ENCODE data around the gene SLC15A1. TPM values are rescaled to one million over a fixed set of nuclear protein-coding genes. Genes with fewer than 3 reads are reported as not detected.

The SLC15A1 gene
- total RNA-seq, 1 donor, result not detected

GRCh38 chr13:98652276-98652675, 100.2 kb downstream of the SLC15A1 start:
- no peak overlapping the region for H3K4me3 ChIP-seq (ENCODE audit: low read depth, low read length)
- TF ChIP-seq CTCF (IDR thresholded peaks at IDR 0.05; ENCODE audit: insufficient read depth, low read depth, low read length), result no peak
- DNase-seq (ENCODE audit: low read depth), result no peak

- DNase-seq (ENCODE audit: low read depth), result no peak
- no peak overlapping the region for H3K4me3 ChIP-seq (ENCODE audit: low read depth, low read length)
- TF ChIP-seq CTCF (IDR thresholded peaks at IDR 0.05; ENCODE audit: insufficient read depth, low read depth, low read length), result no peak
Measured at GRCh38 chr13:98651744-98652143, 100.7 kb downstream of the SLC15A1 start.

- TF ChIP-seq CTCF (IDR thresholded peaks at IDR 0.05; ENCODE audit: insufficient read depth, low read depth, low read length), result no peak
- H3K4me3 ChIP-seq (ENCODE audit: low read depth, low read length), result no peak overlapping the region
- no peak for DNase-seq (ENCODE audit: low read depth)
Measured at GRCh38 chr13:98650396-98651107, 101.9 kb downstream of the SLC15A1 start.

DNA sequence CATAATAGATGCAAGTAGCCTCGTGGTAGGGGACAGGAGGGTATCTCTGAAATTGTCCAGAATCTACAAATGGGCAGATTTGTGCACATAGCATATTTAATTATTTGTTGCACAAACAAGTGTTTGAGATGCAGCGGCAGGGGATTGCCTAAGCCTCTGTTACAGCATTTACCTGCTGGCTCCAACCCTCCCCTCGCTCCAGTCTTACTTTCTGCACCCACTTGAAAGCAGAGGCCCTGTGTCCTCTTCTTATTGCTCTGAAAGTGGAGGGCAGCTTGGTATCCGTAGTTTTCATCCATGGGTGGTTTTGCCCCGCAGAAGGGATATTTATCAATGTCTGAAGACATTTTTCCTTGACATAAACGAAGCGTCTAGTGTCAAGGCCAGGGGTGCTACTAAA, 102.6 kb downstream of the SLC15A1 start:
- no peak for TF ChIP-seq CTCF (IDR thresholded peaks at IDR 0.05; ENCODE audit: insufficient read depth, low read depth, low read length)
- no peak for DNase-seq (ENCODE audit: low read depth)
- H3K4me3 ChIP-seq (ENCODE audit: low read depth, low read length), result no peak overlapping the region

DNA sequence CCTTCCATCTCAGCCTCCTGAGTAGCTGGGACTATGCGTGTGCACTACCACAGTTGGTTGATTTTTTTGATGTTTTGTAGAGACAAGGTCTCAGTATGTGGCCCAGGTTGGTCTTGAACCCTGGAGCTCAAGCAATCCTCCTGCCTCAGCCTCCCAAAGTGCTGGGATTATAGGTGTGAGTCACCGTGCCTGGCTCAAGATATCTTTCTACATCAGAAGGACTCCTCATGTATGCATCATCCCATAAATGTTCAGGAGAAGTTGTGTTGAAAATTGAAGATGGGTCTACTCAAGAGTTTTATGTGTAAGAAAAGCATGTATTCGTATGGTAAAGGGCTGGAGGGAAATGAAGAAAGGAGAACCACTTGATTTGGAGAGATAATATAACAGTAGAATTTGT, 103.8 kb downstream of the SLC15A1 start:
- H3K4me3 ChIP-seq (ENCODE audit: low read depth, low read length), result no peak overlapping the region
- no peak for TF ChIP-seq CTCF (IDR thresholded peaks at IDR 0.05; ENCODE audit: insufficient read depth, low read depth, low read length)
- DNase-seq (ENCODE audit: low read depth), result no peak

DNA sequence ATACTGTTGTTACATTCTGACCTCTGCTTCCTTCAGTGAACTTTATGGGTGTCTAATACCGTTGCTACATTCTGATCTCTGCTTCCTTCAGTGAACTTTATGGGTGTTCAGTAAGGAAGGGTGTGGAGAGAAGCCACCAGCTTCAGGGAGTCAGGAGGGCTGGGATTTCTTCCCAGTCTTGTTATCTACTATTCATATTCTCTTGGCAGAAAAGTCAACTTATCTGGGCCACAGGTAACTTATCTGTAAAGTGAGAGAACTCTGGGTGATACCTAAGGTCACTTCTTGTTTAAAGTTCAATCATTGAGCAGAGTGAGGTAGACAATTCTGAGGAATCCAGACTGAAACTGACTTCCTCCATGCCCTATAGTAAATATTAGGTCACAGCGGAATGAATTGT, 104.3 kb downstream of the SLC15A1 start:
- H3K4me3 ChIP-seq (ENCODE audit: low read depth, low read length), result no peak overlapping the region
- TF ChIP-seq CTCF (IDR thresholded peaks at IDR 0.05; ENCODE audit: insufficient read depth, low read depth, low read length), result no peak
- DNase-seq (ENCODE audit: low read depth), result no peak

DNA sequence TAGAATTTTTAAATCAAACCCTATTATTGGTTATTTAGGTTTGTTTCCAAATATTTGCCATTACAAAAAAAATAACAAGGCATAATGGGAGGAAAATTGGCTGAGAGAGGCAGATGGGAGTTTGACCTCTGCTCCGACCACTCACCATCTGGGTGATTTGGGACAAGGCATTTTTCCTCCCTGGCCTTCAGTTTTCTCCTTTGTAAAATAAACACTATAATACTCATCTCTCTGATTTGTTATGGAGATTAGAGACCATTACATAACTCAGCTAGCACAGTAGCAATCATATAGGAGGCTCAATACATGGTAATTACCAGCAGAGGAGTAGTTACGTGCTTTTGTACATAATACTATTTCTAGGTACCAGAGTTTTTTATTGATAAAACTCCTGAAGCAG, 105.4 kb downstream of the SLC15A1 start:
- no peak overlapping the region for H3K4me3 ChIP-seq (ENCODE audit: low read depth, low read length)
- no peak for DNase-seq (ENCODE audit: low read depth)
- no peak for TF ChIP-seq CTCF (IDR thresholded peaks at IDR 0.05; ENCODE audit: insufficient read depth, low read depth, low read length)
